Activated gamma-delta T cell treated with Interleukin-2 at 50 U/mL for 16 hours (primary cell): ENCODE data around the gene MYO1E.
"Not testable (repeated sequence)": the region's sequence is repeated elsewhere in the genome, so short reads cannot be mapped to it uniquely, and the experiment has no call there.

Experiments
- DNase-seq: peaks from one replicate; pipeline ENCODE4 v3.0.0-alpha.2; 2020

The MYO1E gene

GRCh38 chr15:59158701-59159034 is 214.0 kb downstream of the MYO1E start:
- DNase-seq: no peak

GRCh38 chr15:59157840-59158700 is 214.6 kb downstream of the MYO1E start:
- DNase-seq: no peak

- DNase-seq: no peak
Measured at GRCh38 chr15:59157396-59157795, 215.3 kb downstream of the MYO1E start.

GRCh38 chr15:59155431-59155830 is 217.2 kb downstream of the MYO1E start:
- no peak for DNase-seq

GRCh38 chr15:59154243-59154642 is 218.4 kb downstream of the MYO1E start:
- DNase-seq: no peak

GRCh38 chr15:59153466-59153865 is 219.2 kb downstream of the MYO1E start:
- DNase-seq: no peak

GRCh38 chr15:59152694-59153450 is 219.8 kb downstream of the MYO1E start:
- no peak for DNase-seq

- DNase-seq: no peak
Measured at GRCh38 chr15:59150185-59150584, 222.5 kb downstream of the MYO1E start.

- no peak for DNase-seq
Measured at GRCh38 chr15:59148153-59148833, 224.4 kb downstream of the MYO1E start.

- no peak for DNase-seq
Measured at GRCh38 chr15:59147666-59148065, 225.0 kb downstream of the MYO1E start.

GRCh38 chr15:59144594-59144993 is 228.1 kb downstream of the MYO1E start:
- DNase-seq: not testable (repeated sequence)

- DNase-seq: no peak
Measured at GRCh38 chr15:59143281-59143680, 229.4 kb downstream of the MYO1E start.

GRCh38 chr15:59140422-59141226 is 232.0 kb downstream of the MYO1E start:
- no peak for DNase-seq

- DNase-seq: peak; percentile 48
Measured at GRCh38 chr15:59138243-59138642, 234.4 kb downstream of the MYO1E start.

GRCh38 chr15:59137566-59137965 is 235.1 kb downstream of the MYO1E start:
- DNase-seq: no peak

- no peak for DNase-seq
Measured at GRCh38 chr15:59133929-59134427, 238.7 kb downstream of the MYO1E start.

- DNase-seq: no peak
Measured at GRCh38 chr15:59131969-59132562, 240.6 kb downstream of the MYO1E start.

GRCh38 chr15:59131456-59131855 is 241.2 kb downstream of the MYO1E start:
- no peak for DNase-seq

- not testable (repeated sequence) for DNase-seq
Measured at GRCh38 chr15:59127255-59127654, 245.4 kb downstream of the MYO1E start.

- not testable (repeated sequence) for DNase-seq
Measured at GRCh38 chr15:59125683-59126082, 247.0 kb downstream of the MYO1E start.

- DNase-seq: no peak
Measured at GRCh38 chr15:59124261-59124660, 248.4 kb downstream of the MYO1E start.

- no peak for DNase-seq
Measured at GRCh38 chr15:59120937-59121336, 251.7 kb downstream of the MYO1E start.
